ENCODE results near the gene PSMB11. TPM values are rescaled to one million over a fixed set of nuclear protein-coding genes. Genes with fewer than 3 reads are reported as not detected.
A peak's percentile ranks its signal among the peaks of the same experiment; 100 is the strongest.

The PSMB11 gene
- total RNA-seq, 2 donors from 2014 or later = not detected

DNA sequence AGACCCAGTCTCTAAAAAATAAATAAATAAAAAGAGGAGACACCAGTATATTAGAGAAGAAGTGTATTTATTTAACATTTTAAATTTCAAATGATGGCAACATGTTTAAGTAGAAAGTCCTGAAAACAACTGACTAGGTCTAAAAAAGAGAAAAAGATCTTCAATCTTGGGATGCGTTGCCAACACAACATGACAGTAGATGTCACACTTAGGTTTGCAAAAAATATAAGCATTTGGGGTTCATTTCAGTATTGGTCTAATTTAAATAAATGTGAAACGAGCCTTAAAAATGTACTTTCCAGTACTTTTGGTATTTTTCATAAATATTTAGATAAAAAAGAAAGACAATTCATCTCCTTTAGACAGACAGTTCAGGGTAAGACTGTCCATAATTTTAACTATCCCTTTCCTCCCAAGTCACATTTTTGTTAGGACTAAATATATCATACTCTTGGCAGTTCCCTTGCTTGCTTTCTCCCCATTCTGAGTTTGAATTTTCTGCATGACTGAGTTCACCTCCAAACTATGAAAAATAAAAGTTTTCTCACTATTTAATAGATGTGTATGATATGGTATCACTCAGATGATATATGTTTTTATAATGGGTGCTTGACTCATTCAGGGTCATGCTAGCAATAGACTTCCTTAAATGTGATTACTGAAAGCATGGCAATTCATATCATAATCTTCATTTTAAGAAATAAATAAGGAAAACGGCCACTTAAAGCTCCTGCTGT lies 36.4 kb upstream of the PSMB11 start:
- Histone ChIP-seq H3K36me3 (no peaks in the 10 kb centered on the region), H3K27me3 (replicated peaks; ENCODE audit: insufficient read depth) (no peaks in the 10 kb centered on the region), H3K4me1 (ENCODE audit: control insufficient read depth in 1 of 2, low read depth in 2 of 2) (peaks cover 8 to 22% of the 10 kb centered on the region in 2 donors), H3K9me3 (no peaks in the 10 kb centered on the region), H3K4me3 (peak overlapping the region; percentile 75), H3K27ac (peak overlapping the region; percentile 83 to 86)
- TF ChIP-seq, protein P1, sequence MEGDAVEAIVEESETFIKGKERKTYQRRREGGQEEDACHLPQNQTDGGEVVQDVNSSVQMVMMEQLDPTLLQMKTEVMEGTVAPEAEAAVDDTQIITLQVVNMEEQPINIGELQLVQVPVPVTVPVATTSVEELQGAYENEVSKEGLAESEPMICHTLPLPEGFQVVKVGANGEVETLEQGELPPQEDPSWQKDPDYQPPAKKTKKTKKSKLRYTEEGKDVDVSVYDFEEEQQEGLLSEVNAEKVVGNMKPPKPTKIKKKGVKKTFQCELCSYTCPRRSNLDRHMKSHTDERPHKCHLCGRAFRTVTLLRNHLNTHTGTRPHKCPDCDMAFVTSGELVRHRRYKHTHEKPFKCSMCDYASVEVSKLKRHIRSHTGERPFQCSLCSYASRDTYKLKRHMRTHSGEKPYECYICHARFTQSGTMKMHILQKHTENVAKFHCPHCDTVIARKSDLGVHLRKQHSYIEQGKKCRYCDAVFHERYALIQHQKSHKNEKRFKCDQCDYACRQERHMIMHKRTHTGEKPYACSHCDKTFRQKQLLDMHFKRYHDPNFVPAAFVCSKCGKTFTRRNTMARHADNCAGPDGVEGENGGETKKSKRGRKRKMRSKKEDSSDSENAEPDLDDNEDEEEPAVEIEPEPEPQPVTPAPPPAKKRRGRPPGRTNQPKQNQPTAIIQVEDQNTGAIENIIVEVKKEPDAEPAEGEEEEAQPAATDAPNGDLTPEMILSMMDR (IDR thresholded peaks at IDR 0.05) = no peak
- ATAC-seq (ENCODE audit: insufficient number of reproducible peaks, low FRiP score, low read depth) = no peak
- DNase-seq (ENCODE audit: low spot score) = no peak

GRCh38 chr14:23006188-23006534 lies 35.9 kb upstream of the PSMB11 start:
- H3K27ac ChIP-seq = peak overlapping the region; percentile 83 to 86
- DNase-seq (ENCODE audit: low spot score) = no peak
- H3K27me3 ChIP-seq (replicated peaks; ENCODE audit: insufficient read depth) = no peaks in the 10 kb centered on the region
- peaks cover 8 to 22% of the 10 kb centered on the region in 2 donors for H3K4me1 ChIP-seq (ENCODE audit: control insufficient read depth in 1 of 2, low read depth in 2 of 2)
- no peaks in the 10 kb centered on the region for H3K9me3 ChIP-seq
- TF ChIP-seq, protein P1 (IDR thresholded peaks at IDR 0.05) = no peak
- H3K36me3 ChIP-seq = no peaks in the 10 kb centered on the region
- ATAC-seq (ENCODE audit: insufficient number of reproducible peaks, low FRiP score, low read depth) = no peak
- H3K4me3 ChIP-seq = peak overlapping the region; percentile 75

DNA sequence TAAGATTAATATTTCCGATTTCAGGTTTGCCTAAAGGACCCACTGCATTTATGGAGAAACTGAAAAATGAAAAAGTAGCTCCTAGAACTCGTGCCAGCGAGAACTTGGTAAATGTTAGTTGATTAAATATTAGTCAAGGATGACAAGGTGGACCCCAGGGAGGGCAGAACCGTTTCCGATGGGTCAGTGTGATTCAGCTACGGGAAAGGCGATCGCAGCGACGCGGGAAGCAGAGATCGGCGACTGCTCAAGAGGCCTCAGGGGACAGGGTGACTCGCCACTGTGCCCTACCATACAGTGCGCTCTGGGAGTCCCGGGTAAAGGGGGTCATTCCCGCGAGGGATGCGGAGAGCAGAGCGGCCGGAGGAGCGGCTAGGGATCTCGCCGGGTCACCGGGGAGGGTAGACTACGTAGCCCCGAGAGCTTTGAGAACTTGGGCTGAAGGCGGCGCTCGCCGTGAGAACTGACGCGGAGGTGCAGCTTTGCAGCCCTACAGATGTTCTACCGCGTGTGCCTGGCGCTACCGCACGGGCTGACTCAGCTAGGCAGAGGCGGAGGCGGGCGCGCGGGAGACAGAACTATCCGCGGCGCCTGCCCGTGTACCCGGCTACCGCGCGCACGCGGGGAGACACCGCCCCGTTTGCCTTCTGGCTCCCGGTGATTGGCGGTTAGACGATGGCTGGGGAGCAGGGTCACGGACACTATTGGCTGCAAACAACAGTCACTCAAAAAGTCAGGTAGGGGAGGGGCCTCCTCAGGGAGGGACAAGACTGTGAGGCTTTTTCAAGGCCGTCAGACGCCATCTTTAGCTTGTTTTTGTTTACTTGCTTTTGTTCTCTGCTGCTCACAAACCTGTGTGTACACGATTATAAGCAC lies 35.2 kb upstream of the PSMB11 start:
- H3K36me3 ChIP-seq = no peaks in the 10 kb centered on the region
- peak overlapping the region; percentile 75 for H3K4me3 ChIP-seq
- TF ChIP-seq, protein P1 (IDR thresholded peaks at IDR 0.05) = peak; percentile 35
- no peaks in the 10 kb centered on the region for H3K27me3 ChIP-seq (replicated peaks; ENCODE audit: insufficient read depth)
- peak; percentile 89 for DNase-seq (ENCODE audit: low spot score)
- peak; percentile 100 for ATAC-seq (ENCODE audit: insufficient number of reproducible peaks, low FRiP score, low read depth)
- H3K27ac ChIP-seq = peak overlapping the region; percentile 83 to 86
- peaks cover 8 to 22% of the 10 kb centered on the region in 2 donors for H3K4me1 ChIP-seq (ENCODE audit: control insufficient read depth in 1 of 2, low read depth in 2 of 2)
- no peaks in the 10 kb centered on the region for H3K9me3 ChIP-seq

- H3K27ac ChIP-seq = no peak overlapping the region
- H3K36me3 ChIP-seq = no peaks in the 10 kb centered on the region
- no peak for ATAC-seq (ENCODE audit: insufficient number of reproducible peaks, low FRiP score, low read depth)
- no peak overlapping the region for H3K4me3 ChIP-seq
- H3K27me3 ChIP-seq (replicated peaks; ENCODE audit: insufficient read depth) = no peaks in the 10 kb centered on the region
- H3K9me3 ChIP-seq = no peaks in the 10 kb centered on the region
- DNase-seq (ENCODE audit: low spot score) = no peak
- TF ChIP-seq, protein P1 (IDR thresholded peaks at IDR 0.05) = no peak
- H3K4me1 ChIP-seq (ENCODE audit: control insufficient read depth in 1 of 2, low read depth in 2 of 2) = peaks cover 8 to 22% of the 10 kb centered on the region in 2 donors
Measured at GRCh38 chr14:23008831-23009230, 33.2 kb upstream of the PSMB11 start.

DNA sequence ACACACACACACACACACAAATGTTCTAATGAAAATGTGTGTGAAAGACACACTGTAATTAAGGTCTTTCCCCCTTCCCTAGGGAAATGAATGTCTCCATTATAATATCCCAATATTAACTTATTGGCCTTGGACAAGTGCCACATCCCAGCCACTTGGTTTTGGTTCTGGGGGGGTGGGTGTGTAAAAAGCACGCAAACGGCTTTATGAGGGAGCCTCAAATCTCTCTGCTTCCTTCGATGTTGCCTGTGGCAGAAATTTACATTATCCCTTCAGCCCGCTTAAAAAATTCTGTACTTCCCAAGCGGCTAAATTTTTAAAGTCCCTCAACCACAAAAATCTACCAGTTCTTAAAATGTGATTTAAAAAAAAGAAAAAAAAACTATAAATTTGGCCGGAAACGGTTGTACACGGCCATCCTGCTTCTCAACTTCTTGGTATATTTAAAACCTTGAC lies 32.5 kb upstream of the PSMB11 start:
- TF ChIP-seq, protein P1 (IDR thresholded peaks at IDR 0.05) = no peak
- no peak for DNase-seq (ENCODE audit: low spot score)
- H3K4me3 ChIP-seq = peak overlapping the region; percentile 73
- H3K27me3 ChIP-seq (replicated peaks; ENCODE audit: insufficient read depth) = no peaks in the 10 kb centered on the region
- peak overlapping the region; percentile 73 to 76 for H3K27ac ChIP-seq
- H3K36me3 ChIP-seq = no peaks in the 10 kb centered on the region
- no peak for ATAC-seq (ENCODE audit: insufficient number of reproducible peaks, low FRiP score, low read depth)
- peaks cover 8 to 22% of the 10 kb centered on the region in 2 donors for H3K4me1 ChIP-seq (ENCODE audit: control insufficient read depth in 1 of 2, low read depth in 2 of 2)
- H3K9me3 ChIP-seq = no peaks in the 10 kb centered on the region
